Hepatocyte (in vitro differentiated cells): Measurements from ENCODE around the gene SCYL2.

Experiments
- CTCF ChIP-seq: fragments of 200-600 bp; sonication (generic); IDR thresholded peaks from 2 replicates; pipeline ENCODE4 v1.5.1; 2016; ENCODE audit warnings: antibody characterized with exemption, mild to moderate bottlenecking; ENCODE audit not compliant: poor library complexity
- EZH2 ChIP-seq: fragments of 200-600 bp; sonication (generic); IDR thresholded peaks from 2 replicates; pipeline ENCODE4 v1.6.1; 2016; ENCODE audit warnings: antibody characterized with exemption, mild to moderate bottlenecking, borderline replicate concordance
- EZH2phosphoT487 ChIP-seq: fragments of 200-600 bp; sonication (generic); IDR thresholded peaks from one replicate; pipeline ENCODE4 v1.6.1; 2018; ENCODE audit warnings: antibody characterized with exemption, mild to moderate bottlenecking, low read depth, moderate library complexity; ENCODE audit not compliant: unreplicated experiment, severe bottlenecking

- no peak for TF ChIP-seq EZH2phosphoT487
- TF ChIP-seq CTCF = no peak
- TF ChIP-seq EZH2 = no peak
Observed at GRCh38 chr12:100253437-100253836, 13.5 kb upstream of the SCYL2 start.
